NCI-H2029 (cell line): ENCODE measurements around the gene EFCAB8.
"Not testable (repeated sequence)": the region's sequence is repeated elsewhere in the genome, so short reads cannot be mapped to it uniquely, and the experiment has no call there.

Experiments used
- DNase-seq: peaks from one replicate; lab custom pipeline; 2025; lab: John Stamatoyannopoulos, UW

The EFCAB8 gene

GRCh38 chr20:32959351-32960221 is 100.9 kb downstream of the EFCAB8 start:
- DNase-seq, result no peak

GRCh38 chr20:32960222-32960518 is 101.4 kb downstream of the EFCAB8 start:
- DNase-seq, result no peak

- no peak for DNase-seq
These were observed 102.4 kb downstream of the EFCAB8 start for GRCh38 chr20:32960849-32961731.

- no peak for DNase-seq
These were observed 103.3 kb downstream of the EFCAB8 start for GRCh38 chr20:32962053-32962452.

- DNase-seq, result not testable (repeated sequence)
These were observed 103.9 kb downstream of the EFCAB8 start for GRCh38 chr20:32962646-32963045.

- DNase-seq, result no peak
These were observed 104.5 kb downstream of the EFCAB8 start for GRCh38 chr20:32963176-32963575.

GRCh38 chr20:32964575-32964974 is 105.9 kb downstream of the EFCAB8 start:
- no peak for DNase-seq

- DNase-seq, result no peak
These were observed 106.4 kb downstream of the EFCAB8 start for GRCh38 chr20:32965115-32965514.

GRCh38 chr20:32965581-32966373 is 107.1 kb downstream of the EFCAB8 start:
- no peak for DNase-seq

- DNase-seq, result no peak
These were observed 107.7 kb downstream of the EFCAB8 start for GRCh38 chr20:32966382-32966781.

GRCh38 chr20:32966881-32967781 is 108.4 kb downstream of the EFCAB8 start:
- no peak for DNase-seq

GRCh38 chr20:32967961-32968457 is 109.3 kb downstream of the EFCAB8 start:
- no peak for DNase-seq

GRCh38 chr20:32968478-32969241 is 109.9 kb downstream of the EFCAB8 start:
- no peak for DNase-seq

GRCh38 chr20:32969356-32970114 is 110.8 kb downstream of the EFCAB8 start:
- DNase-seq, result no peak

- DNase-seq, result no peak
These were observed 111.6 kb downstream of the EFCAB8 start for GRCh38 chr20:32970115-32970972.

GRCh38 chr20:32970973-32971300 is 112.2 kb downstream of the EFCAB8 start:
- no peak for DNase-seq

GRCh38 chr20:32971703-32972161 is 113.0 kb downstream of the EFCAB8 start:
- DNase-seq, result no peak
